Panc1 (cell line): ENCODE measurements around the gene DEK.

ENCODE experiments used
- CTCF ChIP-seq: fragments of 450-650 bp; IDR thresholded peaks from 2 replicates; pipeline ENCODE4 v1.5.1; 2017; ENCODE audit warnings: mild to moderate bottlenecking
- POLR2AphosphoS5 ChIP-seq: IDR thresholded peaks from 2 replicates; pipeline ENCODE4 v1.6.1; 2012; ENCODE audit warnings: mild to moderate bottlenecking, low read depth, low read length, moderate library complexity
- SIN3A ChIP-seq: IDR thresholded peaks from 2 replicates; pipeline ENCODE4 v1.6.1; 2012; ENCODE audit warnings: low read depth, mild to moderate bottlenecking, low read length, moderate library complexity, borderline replicate concordance; ENCODE audit not compliant: insufficient read depth

GRCh38 chr6:18245079-18245478 is 19.3 kb downstream of the DEK start:
- TF ChIP-seq CTCF (no peak), SIN3A (no peak), POLR2AphosphoS5 (no peak)
